GM12801 (cell line): ENCODE data around the gene PPP1R1A.

Experiments
- CTCF ChIP-seq: IDR thresholded peaks from one replicate; pipeline ENCODE4 v1.5.1; 2011; ENCODE audit warnings: control low read depth; ENCODE audit not compliant: insufficient read length; ENCODE audit errors: extremely low read depth

Gene PPP1R1A

GRCh38 chr12:54566792-54567191 lies 21.7 kb downstream of the PPP1R1A start:
- no peak for TF ChIP-seq CTCF

GRCh38 chr12:54565986-54566544 lies 22.4 kb downstream of the PPP1R1A start:
- no peak for TF ChIP-seq CTCF

GRCh38 chr12:54565310-54565985 lies 23.0 kb downstream of the PPP1R1A start:
- TF ChIP-seq CTCF: no peak

GRCh38 chr12:54564768-54565167 lies 23.7 kb downstream of the PPP1R1A start:
- no peak for TF ChIP-seq CTCF

- no peak for TF ChIP-seq CTCF
These were observed 24.7 kb downstream of the PPP1R1A start for GRCh38 chr12:54563787-54564186.

GRCh38 chr12:54562750-54563356 lies 25.6 kb downstream of the PPP1R1A start:
- no peak for TF ChIP-seq CTCF

- TF ChIP-seq CTCF: no peak
These were observed 27.3 kb downstream of the PPP1R1A start for GRCh38 chr12:54561164-54561563.
